ENCODE measurements around the gene OR2Y1. TPM values are rescaled to one million over a fixed set of nuclear protein-coding genes. Genes with fewer than 3 reads are reported as not detected.
"Not testable (repeated sequence)": the region's sequence is repeated elsewhere in the genome, so short reads cannot be mapped to it uniquely, and the experiment has no call there.

Gene OR2Y1, protein sequence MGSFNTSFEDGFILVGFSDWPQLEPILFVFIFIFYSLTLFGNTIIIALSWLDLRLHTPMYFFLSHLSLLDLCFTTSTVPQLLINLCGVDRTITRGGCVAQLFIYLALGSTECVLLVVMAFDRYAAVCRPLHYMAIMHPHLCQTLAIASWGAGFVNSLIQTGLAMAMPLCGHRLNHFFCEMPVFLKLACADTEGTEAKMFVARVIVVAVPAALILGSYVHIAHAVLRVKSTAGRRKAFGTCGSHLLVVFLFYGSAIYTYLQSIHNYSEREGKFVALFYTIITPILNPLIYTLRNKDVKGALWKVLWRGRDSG
- not detected for polyA plus RNA-seq (2013, experiment 1 of 2)
- polyA plus RNA-seq (2013, experiment 2 of 2) = not detected

DNA sequence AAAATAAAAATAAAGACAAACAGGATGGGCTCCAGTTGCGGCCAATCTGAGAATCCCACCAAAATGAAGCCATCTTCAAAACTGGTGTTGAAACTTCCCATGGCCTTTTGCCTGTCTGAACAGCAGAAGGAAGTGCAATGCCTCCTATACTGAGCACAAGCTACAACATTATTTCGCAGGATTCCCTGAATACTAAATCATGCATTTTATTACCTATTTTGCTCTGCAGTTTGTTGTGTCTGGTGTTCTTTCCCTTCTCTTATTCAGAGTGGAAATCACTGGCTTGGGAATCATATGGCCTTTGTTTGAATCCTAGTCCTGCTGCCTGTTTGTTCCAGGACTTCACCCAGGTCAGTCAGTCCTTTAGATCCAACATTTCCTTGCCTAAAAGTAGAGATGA is at the start of gene OR2Y1:
Gene OR2Y1 (minus strand): TSS at position 101 of the 400 bp plus-strand sequence. CDS start 0 bp downstream, at position 101.
- H3K23ac ChIP-seq (ENCODE audit: low read length) = no peak within 1 kb of the TSS
- H3K79me1 ChIP-seq (ENCODE audit: low read length) = no peaks in the 10 kb centered on the region
- H3K4ac ChIP-seq (ENCODE audit: low read depth, low read length) = no peak within 1 kb of the TSS
- H2BK120ac ChIP-seq (ENCODE audit: low read depth, low read length) = no peak within 1 kb of the TSS
- no peak within 1 kb of the TSS for H2BK5ac ChIP-seq (ENCODE audit: low read length)
- H3K36me3 ChIP-seq (ENCODE audit: control insufficient read depth, insufficient read depth, low read length) = no peaks in the 10 kb centered on the region
- H3K18ac ChIP-seq (ENCODE audit: low read length) = no peak within 1 kb of the TSS
- H2BK15ac ChIP-seq (replicated peaks; ENCODE audit: low read depth) = no peak within 1 kb of the TSS
- H3K9ac ChIP-seq (ENCODE audit: low read length) = no peak within 1 kb of the TSS
- no peak for DNase-seq
- no peak within 1 kb of the TSS for H3K27ac ChIP-seq (ENCODE audit: low read depth, low read length)
- no peak within 1 kb of the TSS for H3K4me3 ChIP-seq (ENCODE audit: low read length)
- WGBS (ENCODE audit: extremely low coverage, insufficient coverage, low lambda C conversion rate) = no CpG with 5 or more reads among the region's 2 CpGs
- no peaks in the 10 kb centered on the region for H3K27me3 ChIP-seq (ENCODE audit: insufficient read depth, low read length, poor library complexity)
- no peak within 1 kb of the TSS for H3K56ac ChIP-seq (ENCODE audit: low read length)
- no peak within 1 kb of the TSS for H3K4me2 ChIP-seq (ENCODE audit: low read length)
- H4K5ac ChIP-seq (ENCODE audit: low read length) = no peak within 1 kb of the TSS
- no peaks in the 10 kb centered on the region for H3K4me1 ChIP-seq (ENCODE audit: control insufficient read depth, low read depth, low read length)
- no peak within 1 kb of the TSS for H4K8ac ChIP-seq (ENCODE audit: low read depth, low read length)
- no peak within 1 kb of the TSS for H2AK5ac ChIP-seq (ENCODE audit: low read length)
- H3K79me2 ChIP-seq (ENCODE audit: control insufficient read depth, insufficient read depth, low read length) = no peaks in the 10 kb centered on the region

DNA sequence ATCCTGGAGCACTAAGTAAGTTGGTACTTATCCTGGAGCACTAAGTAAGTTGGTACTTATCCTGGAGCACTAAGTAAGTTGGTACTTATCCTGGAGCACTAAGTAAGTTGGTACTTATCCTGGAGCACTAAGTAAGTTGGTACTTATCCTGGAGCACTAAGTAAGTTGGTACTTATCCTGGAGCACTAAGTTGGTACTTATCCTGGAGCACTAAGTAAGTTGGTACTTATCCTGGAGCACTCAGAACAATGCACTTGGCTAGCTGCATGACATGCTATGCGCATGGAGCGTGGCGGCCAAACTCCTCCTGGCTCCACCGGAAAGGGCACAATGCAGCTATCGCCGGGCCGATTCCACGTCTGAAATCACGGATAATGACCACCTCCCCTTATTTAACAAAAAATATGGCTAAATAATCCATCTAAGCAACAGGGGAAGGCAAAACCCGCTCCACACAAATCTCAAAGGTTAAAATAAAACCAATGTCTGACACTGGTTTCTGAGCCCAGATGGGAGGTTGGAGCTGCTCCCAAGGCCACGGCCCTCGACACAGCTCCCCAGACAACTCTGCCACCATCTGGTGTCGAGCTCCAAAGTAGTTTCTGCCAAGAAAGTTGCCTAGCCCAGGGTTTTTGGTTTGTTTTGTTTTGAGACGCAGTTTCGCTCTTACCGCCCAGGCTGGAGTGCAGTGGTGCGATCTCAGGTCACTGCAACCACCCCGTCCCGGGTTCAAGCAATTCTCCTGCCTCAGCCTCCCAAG is 49.0 kb upstream of the OR2Y1 start:
- no CpG with 5 or more reads among the region's 19 CpGs for WGBS (ENCODE audit: extremely low coverage, insufficient coverage, low lambda C conversion rate)

DNA sequence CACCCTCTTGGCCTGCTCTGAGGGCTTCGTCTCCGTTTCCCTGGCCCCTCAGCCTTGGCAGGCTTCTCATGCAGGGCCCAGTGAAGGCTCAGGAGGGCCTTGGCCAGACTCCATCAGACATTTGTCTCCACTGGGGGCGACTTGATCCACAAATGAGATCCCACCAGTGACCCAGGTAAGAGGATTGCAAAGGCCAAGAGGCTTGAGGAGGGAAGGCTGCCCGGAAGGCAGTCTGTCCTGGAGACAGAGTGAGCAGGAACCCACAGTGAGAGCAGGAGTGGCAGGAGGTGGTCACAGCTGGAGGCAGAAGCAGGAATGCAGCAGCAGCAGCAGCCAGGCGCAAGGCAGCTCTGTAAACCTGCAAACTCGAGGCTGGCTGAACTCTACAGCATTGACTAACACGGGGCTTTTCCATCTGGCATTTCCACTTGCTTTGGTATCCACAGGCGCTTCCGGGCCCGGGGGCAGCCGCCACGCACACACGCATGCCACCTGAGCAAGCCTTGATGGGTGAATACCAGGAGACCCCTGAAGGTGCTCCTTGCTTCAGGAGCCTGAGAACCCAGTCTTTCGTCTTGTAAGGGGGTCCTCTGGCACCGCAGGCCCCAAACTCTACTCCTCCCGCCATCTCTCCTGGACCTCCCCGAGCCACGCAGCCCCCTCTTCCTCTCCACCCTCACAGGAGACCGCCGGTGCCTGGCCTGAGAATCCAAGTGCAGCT is 48.0 kb upstream of the OR2Y1 start:
- DNase-seq = peak; percentile 78
- Histone ChIP-seq H3K79me1 (ENCODE audit: low read length) (peaks cover 4% of the 10 kb centered on the region), H3K4me3 (ENCODE audit: low read length) (no peak overlapping the region), H3K4ac (ENCODE audit: low read depth, low read length) (no peak overlapping the region), H3K23ac (ENCODE audit: low read length) (no peak overlapping the region), H2BK5ac (ENCODE audit: low read length) (no peak overlapping the region), H3K36me3 (ENCODE audit: control insufficient read depth, insufficient read depth, low read length) (peaks cover 5% of the 10 kb centered on the region), H3K4me1 (ENCODE audit: control insufficient read depth, low read depth, low read length) (peaks cover 15% of the 10 kb centered on the region), H2BK120ac (ENCODE audit: low read depth, low read length) (no peak overlapping the region), H3K18ac (ENCODE audit: low read length) (no peak overlapping the region), H2BK15ac (replicated peaks; ENCODE audit: low read depth) (no peak overlapping the region), H4K5ac (ENCODE audit: low read length) (no peak overlapping the region), H3K27ac (ENCODE audit: low read depth, low read length) (peak overlapping the region; percentile 0), H2AK5ac (ENCODE audit: low read length) (no peak overlapping the region), H4K8ac (ENCODE audit: low read depth, low read length) (no peak overlapping the region), H3K4me2 (ENCODE audit: low read length) (no peak overlapping the region), H3K56ac (ENCODE audit: low read length) (peak overlapping the region; percentile 56), H3K9ac (ENCODE audit: low read length) (no peak overlapping the region), H3K79me2 (ENCODE audit: control insufficient read depth, insufficient read depth, low read length) (peaks cover under 1% of the 10 kb centered on the region), H3K27me3 (ENCODE audit: insufficient read depth, low read length, poor library complexity) (no peaks in the 10 kb centered on the region)
- WGBS (ENCODE audit: extremely low coverage, insufficient coverage, low lambda C conversion rate) = no CpG with 5 or more reads among the region's 20 CpGs

More for the DNA sequence above, 49.0 kb upstream of the OR2Y1 start:
- H3K79me1 ChIP-seq (ENCODE audit: low read length); H3K4me3 ChIP-seq (ENCODE audit: low read length); H4K5ac ChIP-seq (ENCODE audit: low read length); DNase-seq; H4K8ac ChIP-seq (ENCODE audit: low read depth, low read length); H2AK5ac ChIP-seq (ENCODE audit: low read length); H3K27me3 ChIP-seq (ENCODE audit: insufficient read depth, low read length, poor library complexity); H2BK5ac ChIP-seq (ENCODE audit: low read length); H3K4ac ChIP-seq (ENCODE audit: low read depth, low read length); H3K23ac ChIP-seq (ENCODE audit: low read length); H3K4me2 ChIP-seq (ENCODE audit: low read length); H3K36me3 ChIP-seq (ENCODE audit: control insufficient read depth, insufficient read depth, low read length); H3K9ac ChIP-seq (ENCODE audit: low read length); H3K18ac ChIP-seq (ENCODE audit: low read length); H3K79me2 ChIP-seq (ENCODE audit: control insufficient read depth, insufficient read depth, low read length); H3K56ac ChIP-seq (ENCODE audit: low read length); H2BK120ac ChIP-seq (ENCODE audit: low read depth, low read length); H3K27ac ChIP-seq (ENCODE audit: low read depth, low read length); H2BK15ac ChIP-seq (replicated peaks; ENCODE audit: low read depth): not testable (repeated sequence)
- peaks cover 15% of the 10 kb centered on the region for H3K4me1 ChIP-seq (ENCODE audit: control insufficient read depth, low read depth, low read length)

DNA sequence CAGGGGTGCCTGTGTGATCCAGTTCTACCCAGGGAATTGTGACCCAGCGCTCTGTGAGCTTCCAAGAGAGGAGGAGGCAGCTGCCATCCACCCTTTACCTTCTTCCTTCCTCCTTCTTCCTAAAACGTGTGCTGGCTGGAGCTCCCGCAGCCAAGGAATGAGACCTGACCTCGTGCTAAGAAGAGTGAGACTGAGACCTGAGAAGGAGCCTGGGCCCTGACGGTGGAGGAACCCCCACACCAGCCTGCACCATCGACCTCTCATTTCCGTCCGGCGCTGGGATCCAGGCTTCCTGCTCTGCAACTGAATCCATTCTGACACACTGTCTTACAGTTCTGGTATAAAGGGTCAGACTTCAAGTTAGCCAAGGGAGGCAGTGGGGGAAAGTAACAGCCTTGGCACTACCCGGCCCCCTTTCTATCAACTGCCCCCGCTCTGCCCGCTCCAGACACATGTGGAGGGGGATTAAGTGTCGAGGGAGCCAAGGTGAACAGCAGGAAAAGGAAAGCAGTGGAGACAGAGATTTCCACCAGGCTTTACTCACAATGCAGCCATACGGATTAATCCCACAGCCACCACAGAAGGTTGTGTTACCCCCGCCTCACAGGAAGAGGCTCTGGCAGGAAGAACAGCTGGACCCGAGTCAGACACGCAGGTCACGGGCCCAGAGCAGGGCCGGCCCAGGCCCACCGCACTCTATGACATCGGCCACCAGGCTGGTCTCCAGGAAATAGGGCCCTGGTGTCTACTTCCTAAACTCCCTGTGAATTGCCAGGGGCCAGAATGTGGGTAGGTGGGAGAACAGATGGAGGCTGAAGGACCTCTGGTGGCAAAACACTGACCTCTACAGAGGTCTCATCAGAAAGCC is 46.9 kb upstream of the OR2Y1 start:
- Histone ChIP-seq H3K56ac (ENCODE audit: low read length) (peak overlapping the region; percentile 87), H2AK5ac (ENCODE audit: low read length) (peak overlapping the region; percentile 65), H2BK15ac (replicated peaks; ENCODE audit: low read depth) (no peak overlapping the region), H3K4me1 (ENCODE audit: control insufficient read depth, low read depth, low read length) (peaks cover 15% of the 10 kb centered on the region), H3K4me3 (ENCODE audit: low read length) (no peak overlapping the region), H3K27ac (ENCODE audit: low read depth, low read length) (peak overlapping the region; percentile 64), H3K79me1 (ENCODE audit: low read length) (peaks cover 2% of the 10 kb centered on the region), H3K9ac (ENCODE audit: low read length) (peak overlapping the region; percentile 48), H3K79me2 (ENCODE audit: control insufficient read depth, insufficient read depth, low read length) (no peaks in the 10 kb centered on the region), H3K27me3 (ENCODE audit: insufficient read depth, low read length, poor library complexity) (no peaks in the 10 kb centered on the region), H4K5ac (ENCODE audit: low read length) (no peak overlapping the region), H2BK120ac (ENCODE audit: low read depth, low read length) (no peak overlapping the region), H3K36me3 (ENCODE audit: control insufficient read depth, insufficient read depth, low read length) (peaks cover 5% of the 10 kb centered on the region), H3K23ac (ENCODE audit: low read length) (no peak overlapping the region), H3K4me2 (ENCODE audit: low read length) (no peak overlapping the region), H2BK5ac (ENCODE audit: low read length) (peak overlapping the region; percentile 63), H3K18ac (ENCODE audit: low read length) (no peak overlapping the region), H3K4ac (ENCODE audit: low read depth, low read length) (no peak overlapping the region), H4K8ac (ENCODE audit: low read depth, low read length) (no peak overlapping the region)
- DNase-seq = peak; percentile 72
- no CpG with 5 or more reads among the region's 21 CpGs for whole genome bisulfite sequencing (ENCODE audit: extremely low coverage, insufficient coverage, low lambda C conversion rate)

DNA sequence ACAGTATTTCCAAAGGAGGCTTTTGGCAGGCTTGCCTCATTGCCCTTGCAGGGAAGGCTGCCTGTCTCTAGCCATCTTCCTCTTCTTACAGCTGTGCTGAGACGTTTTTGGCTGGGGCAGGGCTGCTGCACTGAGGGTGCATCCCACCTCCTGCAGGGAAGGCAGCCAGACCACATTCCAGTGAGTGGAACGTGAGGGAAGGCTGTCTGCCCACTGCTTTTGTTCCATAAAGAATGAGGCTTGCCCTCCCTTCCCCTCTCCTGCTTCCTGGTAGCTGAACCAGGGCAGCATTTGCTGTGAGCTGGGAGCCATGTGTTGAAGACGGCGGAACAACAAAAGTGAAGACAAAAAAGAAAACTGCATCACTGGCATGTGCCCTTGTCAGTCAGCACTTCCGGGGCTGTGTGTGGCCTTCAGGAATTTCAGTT is 46.0 kb upstream of the OR2Y1 start:
- Histone ChIP-seq H3K79me2 (ENCODE audit: control insufficient read depth, insufficient read depth, low read length) (no peaks in the 10 kb centered on the region), H4K8ac (ENCODE audit: low read depth, low read length) (no peak overlapping the region), H3K4me2 (ENCODE audit: low read length) (no peak overlapping the region), H3K36me3 (ENCODE audit: control insufficient read depth, insufficient read depth, low read length) (peaks cover 1% of the 10 kb centered on the region), H2BK15ac (replicated peaks; ENCODE audit: low read depth) (no peak overlapping the region), H2BK120ac (ENCODE audit: low read depth, low read length) (no peak overlapping the region), H3K4ac (ENCODE audit: low read depth, low read length) (no peak overlapping the region), H2BK5ac (ENCODE audit: low read length) (peak overlapping the region; percentile 17), H3K4me1 (ENCODE audit: control insufficient read depth, low read depth, low read length) (peaks cover 15% of the 10 kb centered on the region), H3K27ac (ENCODE audit: low read depth, low read length) (peak overlapping the region; percentile 64), H3K4me3 (ENCODE audit: low read length) (no peak overlapping the region), H3K18ac (ENCODE audit: low read length) (no peak overlapping the region), H3K79me1 (ENCODE audit: low read length) (no peaks in the 10 kb centered on the region), H3K56ac (ENCODE audit: low read length) (peak overlapping the region; percentile 87), H3K27me3 (ENCODE audit: insufficient read depth, low read length, poor library complexity) (no peaks in the 10 kb centered on the region), H3K9ac (ENCODE audit: low read length) (peak overlapping the region; percentile 50), H2AK5ac (ENCODE audit: low read length) (no peak overlapping the region), H4K5ac (ENCODE audit: low read length) (no peak overlapping the region), H3K23ac (ENCODE audit: low read length) (no peak overlapping the region)
- peak; percentile 94 for DNase-seq
- no CpG with 5 or more reads among the region's 5 CpGs for WGBS (ENCODE audit: extremely low coverage, insufficient coverage, low lambda C conversion rate)

All from mesendoderm (in vitro differentiated cells).